Sigmoid colon (tissue), 7 donors: ENCODE measurements around the gene CDK5. TPM values are rescaled to one million over a fixed set of nuclear protein-coding genes. Genes with fewer than 3 reads are reported as not detected.

Experiments
- DNase-seq: peaks from one replicate; pipeline ENCODE4 v3.0.0-alpha.2; 2019
- H3K27ac ChIP-seq, 4 donors: fragments of 200-600 bp; sonication (generic); one replicate each; pipeline ENCODE4 v1.5.1; 2016 to 2019; ENCODE audit warnings: mild to moderate bottlenecking in 1 of 4
- H3K27me3 ChIP-seq, 3 donors: fragments of 200-600 bp; sonication (generic); one replicate each; pipeline ENCODE4 v1.5.1; 2019; ENCODE audit warnings: mild to moderate bottlenecking in 1 of 3
- H3K36me3 ChIP-seq, 4 donors: fragments of 200-600 bp; sonication (generic); one replicate each; pipeline ENCODE4 v1.5.1; 2016 to 2019
- H3K4me1 ChIP-seq, 4 donors: fragments of 200-600 bp; sonication (generic); one replicate each; pipeline ENCODE4 v1.5.1; 2017 to 2019
- H3K4me3 ChIP-seq, 4 donors: fragments of 200-600 bp; sonication (generic); one replicate each; pipeline ENCODE4 v1.5.1; 2017 to 2019; ENCODE audit warnings: mild to moderate bottlenecking in 2 of 4, moderate library complexity in 1 of 4
- H3K9me3 ChIP-seq, 4 donors: fragments of 200-600 bp in 3 of 4; sonication (generic) in 3 of 4; one replicate each; pipeline versions ENCODE4 v1.5.1 to v1.6.1; 2013 to 2019
- CTCF ChIP-seq, 4 experiments: fragments of 450-650 bp in 3 of 4; fragments of 200-600 bp in 1 of 4; IDR thresholded peaks; one replicate each; pipeline ENCODE4 v1.5.1; 2016 to 2019; ENCODE audit warnings: antibody characterized with exemption in 4 of 4, mild to moderate bottlenecking in 3 of 4, moderate library complexity in 2 of 4
- EP300 ChIP-seq, 4 donors: sonication (generic); formaldehyde crosslinking; IDR thresholded peaks; one replicate each; pipeline ENCODE4 v1.6.1; 2017; ENCODE audit warnings: antibody characterized with exemption in 4 of 4
- POLR2A ChIP-seq, 2 donors: fragments of 450-650 bp; IDR thresholded peaks; one replicate each; pipeline ENCODE4 v1.6.1; 2016; ENCODE audit warnings: antibody characterized with exemption in 2 of 2, mild to moderate bottlenecking in 2 of 2, moderate library complexity in 2 of 2
- POLR2AphosphoS5 ChIP-seq, 4 donors: sonication (generic); formaldehyde crosslinking; IDR thresholded peaks; one replicate each; pipeline ENCODE4 v1.6.1; 2017; ENCODE audit warnings: antibody characterized with exemption in 4 of 4
- WGBS, 2 donors: extraction: QIAGEN DNeasy Blood & Tissue Kit; methylation state at CpG; one replicate each; pipeline ENCODE4 v1.1.7; 2013; 5-methylcytosine and 5-hydroxymethylcytosine counted together
- intact Hi-C: fragments of 100-400 bp; cut with DNase I; formaldehyde crosslinking; loops from one replicate; pipeline ENCODE4 v1.15.1; 2023
- polyA plus RNA-seq, 3 donors: library from polyadenylated mRNA; stranded (reverse); fragments of 200-250 nt; gene quantifications; one replicate each; pipeline ENCODE4 v1.2.3, GENCODE V29; 2013
- total RNA-seq, 4 donors: library from RNA; depleted of rRNA; stranded (reverse); fragments of >200 nt; gene quantifications; one replicate each; pipeline ENCODE4 v1.1.0, GENCODE V29; 2016
- donor health status: healthy with polysubstance abuse.
- donor health status: Bipolar disorder and iron deficiency.
- donor health status: healthy.

Gene CDK5
- total and polyA plus RNA-seq, 7 donors, result 6.0 to 10.6 (median 8.2) TPM

- H3K27ac ChIP-seq, result no peak overlapping the region
- 14 to 19% methylated on average over 20 of the region's 20 CpGs for WGBS, 2 donors
- peak overlapping the region in 3 of 4 donors; percentile 5 to 32 (median 30) for H3K4me3 ChIP-seq
- TF ChIP-seq CTCF (IDR thresholded peaks at IDR 0.05) (no peak), POLR2A (IDR thresholded peaks at IDR 0.05) (no peak), POLR2AphosphoS5 (IDR thresholded peaks at IDR 0.05) (no peak), EP300 (IDR thresholded peaks at IDR 0.05) (no peak)
- no peak for DNase-seq
- H3K36me3 ChIP-seq, result no peaks in the 10 kb centered on the region
- H3K27me3 ChIP-seq, result peaks cover 14 to 68% (median 38%) of the 10 kb centered on the region in 3 donors
- no peaks in the 10 kb centered on the region for H3K9me3 ChIP-seq
- peaks cover 0 to 20% (median 19%) of the 10 kb centered on the region in 4 donors for H3K4me1 ChIP-seq
- intact Hi-C loops, result no loop called here
Observed at GRCh38 chr7:151019130-151019447, 38.6 kb downstream of the CDK5 start.

GRCh38 chr7:151018421-151019129 is 39.1 kb downstream of the CDK5 start:
- Histone ChIP-seq H3K36me3 (no peaks in the 10 kb centered on the region), H3K4me3 (peak overlapping the region in 3 of 4 donors; percentile 5 to 32 (median 30)), H3K4me1 (peaks cover 0 to 25% (median 24%) of the 10 kb centered on the region in 4 donors), H3K27ac (no peak overlapping the region), H3K27me3 (peaks cover 19 to 74% (median 43%) of the 10 kb centered on the region in 3 donors), H3K9me3 (no peaks in the 10 kb centered on the region)
- intact Hi-C loops, result no loop called here
- 1 to 5% methylated on average over 82 of the region's 82 CpGs for WGBS, 2 donors
- DNase-seq, result no peak
- TF ChIP-seq POLR2A (IDR thresholded peaks at IDR 0.05) (no peak), CTCF (IDR thresholded peaks at IDR 0.05) (no peak), EP300 (IDR thresholded peaks at IDR 0.05) (no peak), POLR2AphosphoS5 (IDR thresholded peaks at IDR 0.05) (no peak)

- TF ChIP-seq CTCF (IDR thresholded peaks at IDR 0.05) (peak; percentile 71 to 95 (median 88)), POLR2AphosphoS5 (IDR thresholded peaks at IDR 0.05) (no peak)
- H3K36me3 ChIP-seq, result no peaks in the 10 kb centered on the region
- peaks cover 23 to 79% (median 49%) of the 10 kb centered on the region in 3 donors for H3K27me3 ChIP-seq
- H3K27ac ChIP-seq, result no peak overlapping the region
- H3K4me1 ChIP-seq, result peaks cover 0 to 31% (median 30%) of the 10 kb centered on the region in 4 donors
- DNase-seq, result peak; percentile 78
- H3K4me3 ChIP-seq, result peak overlapping the region in 2 of 4 donors; percentile 30 to 32
- intact Hi-C loops, result no loop called here
- WGBS, 2 donors, result 4 to 9% methylated on average over 34 of the region's 34 CpGs
- no peaks in the 10 kb centered on the region for H3K9me3 ChIP-seq
Observed at GRCh38 chr7:151017953-151018420, 39.7 kb downstream of the CDK5 start.

GRCh38 chr7:151017370-151017952 is 40.2 kb downstream of the CDK5 start:
- Histone ChIP-seq H3K36me3 (no peaks in the 10 kb centered on the region), H3K27ac (no peak overlapping the region), H3K9me3 (no peaks in the 10 kb centered on the region), H3K4me3 (no peak overlapping the region), H3K4me1 (peaks cover 0 to 35% (median 32%) of the 10 kb centered on the region in 4 donors), H3K27me3 (peaks cover 25 to 85% (median 51%) of the 10 kb centered on the region in 3 donors)
- WGBS, 2 donors, result 47% methylated on average over 13 of the region's 13 CpGs
- intact Hi-C loops, result no loop called here
- DNase-seq, result no peak
- no peak for TF ChIP-seq EP300 (IDR thresholded peaks at IDR 0.05)
- no peak for TF ChIP-seq POLR2A (IDR thresholded peaks at IDR 0.05)
- TF ChIP-seq CTCF (IDR thresholded peaks at IDR 0.05), result no peak
- no peak for TF ChIP-seq POLR2AphosphoS5 (IDR thresholded peaks at IDR 0.05)
